Activated T-cell treated with anti-CD3 and anti-CD28 coated beads, Interleukin-2, amount 50 U/mL, for 24 hours (primary cell): Measurements from ENCODE around the gene TTLL9.

ENCODE experiments used
- DNase-seq: peaks from one replicate; pipeline ENCODE4 v3.0.0-alpha.2; 2020
- H3K27ac Mint-ChIP-seq: 2 replicates; pipeline ENCODE4 v1.8.0; 2020; ENCODE audit warnings: mild to moderate bottlenecking, mixed read lengths
- H3K27me3 Mint-ChIP-seq: 2 replicates; pipeline ENCODE4 v1.8.0; 2020; ENCODE audit warnings: mixed read lengths
- H3K36me3 Mint-ChIP-seq: 2 replicates; pipeline ENCODE4 v1.8.0; 2020; ENCODE audit warnings: low read depth, mixed read lengths
- H3K4me1 Mint-ChIP-seq: 2 replicates; pipeline ENCODE4 v1.8.0; 2020; ENCODE audit warnings: low read depth, mixed read lengths
- H3K4me3 Mint-ChIP-seq: 2 replicates; pipeline ENCODE4 v1.8.0; 2020; ENCODE audit warnings: mild to moderate bottlenecking, moderate library complexity, mixed read lengths
- H3K9me3 Mint-ChIP-seq: 2 replicates; pipeline ENCODE4 v1.8.0; 2020; ENCODE audit warnings: mixed read lengths

TTLL9 gene

DNA sequence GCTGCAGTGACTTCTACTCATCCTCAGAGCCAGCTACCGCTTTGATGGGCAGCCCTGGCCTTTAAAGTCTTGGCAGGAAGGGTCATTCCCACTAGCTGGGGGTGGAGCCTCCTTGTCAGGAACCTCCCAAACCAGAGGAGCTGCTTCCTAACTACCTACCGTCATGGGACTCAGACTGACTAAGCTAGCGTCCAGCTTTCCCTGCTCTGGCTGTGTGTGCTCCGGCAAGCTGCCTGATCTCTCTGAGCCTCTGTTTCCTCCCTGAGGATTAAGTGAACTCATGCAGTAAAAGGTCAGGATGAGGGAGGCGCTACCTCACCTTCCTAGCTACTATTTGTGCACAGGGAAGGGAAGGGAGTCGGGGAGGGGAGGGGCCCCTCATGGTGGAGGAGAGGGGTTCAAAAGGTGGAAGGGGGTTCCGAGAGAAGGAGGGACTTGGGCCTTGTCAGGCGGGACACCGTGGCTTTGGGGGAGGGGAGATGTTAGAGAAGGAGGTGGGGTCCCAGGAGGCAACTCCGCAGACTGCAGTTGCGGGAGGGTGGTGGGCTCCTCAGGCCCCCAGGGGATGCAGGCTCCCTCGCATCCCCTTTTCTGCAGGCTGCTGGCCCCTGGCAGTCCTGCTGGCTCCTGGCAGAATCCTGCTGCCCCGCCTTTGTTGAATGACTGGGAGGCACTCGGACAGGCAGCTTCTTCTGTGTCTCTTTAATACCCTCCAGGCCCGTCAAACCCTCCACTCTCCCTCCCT lies 9.9 kb upstream of the TTLL9 start:
- Mint-ChIP-seq H3K36me3 (no peaks in the 10 kb centered on the region), H3K4me1 (peaks cover 5% of the 10 kb centered on the region), H3K4me3 (peak overlapping the region; percentile 25), H3K27me3 (peaks cover 33% of the 10 kb centered on the region), H3K27ac (no peak overlapping the region), H3K9me3 (no peaks in the 10 kb centered on the region)
- DNase-seq, result no peak

GRCh38 chr20:31861135-31861384 lies 9.4 kb upstream of the TTLL9 start:
- Mint-ChIP-seq H3K4me3 (peak overlapping the region; percentile 25), H3K27me3 (peaks cover 33% of the 10 kb centered on the region), H3K4me1 (peaks cover 5% of the 10 kb centered on the region), H3K27ac (no peak overlapping the region), H3K36me3 (no peaks in the 10 kb centered on the region), H3K9me3 (no peaks in the 10 kb centered on the region)
- no peak for DNase-seq

- no peaks in the 10 kb centered on the region for H3K9me3 Mint-ChIP-seq
- H3K4me3 Mint-ChIP-seq, result peak overlapping the region; percentile 41
- peak; percentile 77 for DNase-seq
- H3K27ac Mint-ChIP-seq, result no peak overlapping the region
- peaks cover 33% of the 10 kb centered on the region for H3K27me3 Mint-ChIP-seq
- H3K36me3 Mint-ChIP-seq, result no peaks in the 10 kb centered on the region
- H3K4me1 Mint-ChIP-seq, result peaks cover 5% of the 10 kb centered on the region
These were observed 8.9 kb upstream of the TTLL9 start for GRCh38 chr20:31861385-31862156.

DNA sequence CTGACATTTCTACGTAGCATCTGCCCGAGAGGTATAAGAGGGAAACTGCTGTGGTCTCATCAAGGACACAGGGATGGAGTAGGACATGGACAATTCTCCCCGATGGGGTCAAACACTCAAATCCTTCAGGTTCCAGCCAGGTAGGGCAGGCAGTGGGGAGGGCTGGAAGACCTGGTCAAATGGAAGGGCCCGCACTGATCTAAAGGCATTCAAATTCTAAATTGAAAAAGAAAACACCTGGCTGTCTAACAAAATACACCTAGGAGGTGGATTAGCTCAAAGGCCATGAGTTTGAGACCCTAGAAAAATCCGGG lies 8.3 kb upstream of the TTLL9 start:
- peaks cover 5% of the 10 kb centered on the region for H3K4me1 Mint-ChIP-seq
- no peak overlapping the region for H3K27ac Mint-ChIP-seq
- no peak for DNase-seq
- peaks cover 33% of the 10 kb centered on the region for H3K27me3 Mint-ChIP-seq
- H3K9me3 Mint-ChIP-seq, result no peaks in the 10 kb centered on the region
- no peaks in the 10 kb centered on the region for H3K36me3 Mint-ChIP-seq
- H3K4me3 Mint-ChIP-seq, result peak overlapping the region; percentile 41

- H3K9me3 Mint-ChIP-seq, result no peaks in the 10 kb centered on the region
- no peak overlapping the region for H3K27ac Mint-ChIP-seq
- no peaks in the 10 kb centered on the region for H3K36me3 Mint-ChIP-seq
- no peak overlapping the region for H3K4me3 Mint-ChIP-seq
- H3K27me3 Mint-ChIP-seq, result peaks cover 33% of the 10 kb centered on the region
- H3K4me1 Mint-ChIP-seq, result peaks cover 5% of the 10 kb centered on the region
- peak; percentile 28 for DNase-seq
These were observed 7.9 kb upstream of the TTLL9 start for GRCh38 chr20:31862506-31862905.

DNA sequence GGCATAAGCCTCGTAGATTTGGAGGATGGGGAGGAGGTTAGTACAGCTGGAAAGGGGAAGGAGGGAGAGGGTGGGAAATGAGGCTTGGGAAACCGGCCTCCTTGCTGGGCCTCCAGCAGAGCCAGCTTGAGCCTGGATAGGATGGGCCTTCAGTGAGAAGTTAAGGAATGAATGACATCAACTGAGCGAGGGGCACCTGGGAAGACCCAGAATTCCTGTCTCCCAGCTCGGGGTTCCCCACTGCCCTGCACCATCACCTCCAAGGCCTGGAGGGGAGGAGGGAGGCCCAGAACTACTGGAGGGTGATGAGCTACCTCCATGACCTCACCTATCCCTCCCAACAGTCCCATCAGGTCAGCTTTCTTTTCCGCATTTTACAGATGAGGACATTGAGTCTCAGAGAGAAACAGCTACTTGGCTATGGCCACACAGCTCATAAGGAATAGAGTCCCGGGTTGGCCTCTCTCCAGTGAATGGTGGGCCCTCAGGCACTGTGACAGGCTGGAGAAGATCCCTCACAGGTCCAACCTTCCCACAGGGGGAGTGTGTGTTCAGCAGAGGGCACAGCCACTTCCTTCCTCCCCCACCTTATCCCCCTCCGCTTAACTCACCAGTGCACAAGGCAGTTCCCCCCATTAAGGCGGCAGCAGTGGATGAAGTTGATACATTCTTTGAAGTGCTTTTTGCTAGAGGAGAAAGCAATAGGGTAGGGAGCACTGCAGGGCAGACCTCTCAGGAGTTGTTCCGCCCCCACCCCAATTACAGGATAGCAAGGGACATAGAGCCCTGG lies 6.9 kb upstream of the TTLL9 start:
- H3K36me3 Mint-ChIP-seq, result no peaks in the 10 kb centered on the region
- DNase-seq, result peak; percentile 23
- H3K4me3 Mint-ChIP-seq, result no peak overlapping the region
- no peak overlapping the region for H3K27ac Mint-ChIP-seq
- peaks cover 34% of the 10 kb centered on the region for H3K27me3 Mint-ChIP-seq
- peaks cover 5% of the 10 kb centered on the region for H3K4me1 Mint-ChIP-seq
- H3K9me3 Mint-ChIP-seq, result no peaks in the 10 kb centered on the region

DNA sequence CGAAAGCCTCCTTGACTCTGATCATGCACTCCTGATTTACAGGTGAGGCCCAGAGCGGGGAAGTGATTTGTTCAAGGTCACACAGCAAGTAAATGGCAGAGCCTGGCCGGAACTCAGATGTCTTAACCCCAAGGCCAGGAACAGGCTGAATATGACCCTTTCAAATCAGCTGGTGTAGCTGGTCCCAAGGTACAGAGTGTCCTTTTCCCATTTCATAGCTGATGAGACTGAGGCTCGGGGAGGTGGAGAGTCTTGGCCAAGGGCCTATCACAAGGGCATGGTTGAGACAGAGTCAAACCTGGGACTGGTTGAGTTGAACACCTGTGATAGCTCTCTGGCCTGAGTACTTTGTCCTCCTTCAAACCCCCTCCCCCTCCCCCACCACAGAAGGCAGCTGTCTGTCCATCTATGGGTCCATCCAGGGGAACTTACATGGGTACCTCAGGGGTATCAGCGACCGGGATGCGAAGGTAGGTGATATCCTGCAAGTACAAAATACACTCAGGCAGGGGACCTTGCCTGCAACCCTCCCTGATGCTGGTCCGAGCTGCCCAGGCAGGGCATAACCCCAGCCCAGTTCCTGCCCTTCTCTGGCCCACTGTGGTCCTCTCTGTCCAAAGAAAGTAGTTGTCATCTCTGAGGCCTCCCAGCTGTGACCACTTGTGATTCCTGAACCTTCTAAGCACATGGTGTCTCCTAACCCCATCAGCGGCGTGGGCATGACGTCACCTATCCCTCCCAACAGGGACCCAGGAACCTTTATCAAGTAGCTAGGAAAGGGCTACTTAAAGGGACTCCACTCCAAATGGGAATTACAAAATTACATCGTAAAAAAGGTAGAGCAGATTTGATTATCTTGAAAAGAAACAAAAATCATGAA lies 5.7 kb upstream of the TTLL9 start:
- Mint-ChIP-seq H3K4me3 (no peak overlapping the region), H3K9me3 (no peaks in the 10 kb centered on the region), H3K36me3 (no peaks in the 10 kb centered on the region), H3K4me1 (peaks cover 7% of the 10 kb centered on the region), H3K27me3 (peaks cover 34% of the 10 kb centered on the region), H3K27ac (no peak overlapping the region)
- peak; percentile 16 for DNase-seq

GRCh38 chr20:31866221-31866620 lies 4.2 kb upstream of the TTLL9 start:
- no peak overlapping the region for H3K27ac Mint-ChIP-seq

GRCh38 chr20:31868853-31869672 lies 1.4 kb upstream of the TTLL9 start:
- H3K9me3 Mint-ChIP-seq, result no peaks in the 10 kb centered on the region
- no peaks in the 10 kb centered on the region for H3K36me3 Mint-ChIP-seq
- H3K27me3 Mint-ChIP-seq, result peaks cover 47% of the 10 kb centered on the region
- no peak overlapping the region for H3K27ac Mint-ChIP-seq
- peaks cover 10% of the 10 kb centered on the region for H3K4me1 Mint-ChIP-seq
- no peak for DNase-seq
- H3K4me3 Mint-ChIP-seq, result peak overlapping the region; percentile 75

More at GRCh38 chr20:31866221-31866620, 4.2 kb upstream of the TTLL9 start:
- Mint-ChIP-seq H3K4me3 (no peak overlapping the region), H3K9me3 (no peaks in the 10 kb centered on the region), H3K4me1 (peaks cover 14% of the 10 kb centered on the region), H3K27me3 (peaks cover 33% of the 10 kb centered on the region), H3K36me3 (no peaks in the 10 kb centered on the region)
- no peak for DNase-seq

GRCh38 chr20:31869673-31869941 lies 827 bp upstream of the TTLL9 start:
- Mint-ChIP-seq H3K36me3 (no peaks in the 10 kb centered on the region), H3K27me3 (peaks cover 47% of the 10 kb centered on the region), H3K4me1 (peaks cover 10% of the 10 kb centered on the region), H3K4me3 (peak overlapping the region; percentile 75), H3K27ac (no peak overlapping the region), H3K9me3 (no peaks in the 10 kb centered on the region)
- DNase-seq, result no peak

- peaks cover 47% of the 10 kb centered on the region for H3K27me3 Mint-ChIP-seq
- no peaks in the 10 kb centered on the region for H3K9me3 Mint-ChIP-seq
- H3K36me3 Mint-ChIP-seq, result no peaks in the 10 kb centered on the region
- H3K4me3 Mint-ChIP-seq, result peak overlapping the region; percentile 52
- DNase-seq, result no peak
- peaks cover 10% of the 10 kb centered on the region for H3K4me1 Mint-ChIP-seq
- peak overlapping the region; percentile 4 for H3K27ac Mint-ChIP-seq
These were observed 538 bp downstream of the TTLL9 start for GRCh38 chr20:31870726-31871617.

GRCh38 chr20:31871618-31871954 lies 1.2 kb downstream of the TTLL9 start:
- peaks cover 10% of the 10 kb centered on the region for H3K4me1 Mint-ChIP-seq
- peaks cover 47% of the 10 kb centered on the region for H3K27me3 Mint-ChIP-seq
- no peaks in the 10 kb centered on the region for H3K36me3 Mint-ChIP-seq
- H3K27ac Mint-ChIP-seq, result no peak overlapping the region
- no peak overlapping the region for H3K4me3 Mint-ChIP-seq
- H3K9me3 Mint-ChIP-seq, result no peaks in the 10 kb centered on the region
- DNase-seq, result no peak

GRCh38 chr20:31872406-31872805 lies 2.0 kb downstream of the TTLL9 start:
- Mint-ChIP-seq H3K27me3 (peaks cover 47% of the 10 kb centered on the region), H3K27ac (no peak overlapping the region), H3K4me1 (peaks cover 10% of the 10 kb centered on the region), H3K9me3 (no peaks in the 10 kb centered on the region), H3K4me3 (no peak overlapping the region), H3K36me3 (no peaks in the 10 kb centered on the region)
- no peak for DNase-seq
